ENCODE data around the gene MFAP4.

GRCh38 chr17:19347323-19348080 is 39.5 kb downstream of the MFAP4 start:
- TF ChIP-seq, protein P1, sequence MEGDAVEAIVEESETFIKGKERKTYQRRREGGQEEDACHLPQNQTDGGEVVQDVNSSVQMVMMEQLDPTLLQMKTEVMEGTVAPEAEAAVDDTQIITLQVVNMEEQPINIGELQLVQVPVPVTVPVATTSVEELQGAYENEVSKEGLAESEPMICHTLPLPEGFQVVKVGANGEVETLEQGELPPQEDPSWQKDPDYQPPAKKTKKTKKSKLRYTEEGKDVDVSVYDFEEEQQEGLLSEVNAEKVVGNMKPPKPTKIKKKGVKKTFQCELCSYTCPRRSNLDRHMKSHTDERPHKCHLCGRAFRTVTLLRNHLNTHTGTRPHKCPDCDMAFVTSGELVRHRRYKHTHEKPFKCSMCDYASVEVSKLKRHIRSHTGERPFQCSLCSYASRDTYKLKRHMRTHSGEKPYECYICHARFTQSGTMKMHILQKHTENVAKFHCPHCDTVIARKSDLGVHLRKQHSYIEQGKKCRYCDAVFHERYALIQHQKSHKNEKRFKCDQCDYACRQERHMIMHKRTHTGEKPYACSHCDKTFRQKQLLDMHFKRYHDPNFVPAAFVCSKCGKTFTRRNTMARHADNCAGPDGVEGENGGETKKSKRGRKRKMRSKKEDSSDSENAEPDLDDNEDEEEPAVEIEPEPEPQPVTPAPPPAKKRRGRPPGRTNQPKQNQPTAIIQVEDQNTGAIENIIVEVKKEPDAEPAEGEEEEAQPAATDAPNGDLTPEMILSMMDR (conservative IDR thresholded peaks at IDR 0.05; ENCODE audit: low read depth, low read length): no peak
- no peak for TF ChIP-seq EZH2 (IDR thresholded peaks at IDR 0.05; ENCODE audit: low read length, unreplicated experiment)
